DMS 273 (cell line): ENCODE results near the gene LARP1B.
A peak's percentile ranks its signal among the peaks of the same experiment; 100 is the strongest.
"Not testable (repeated sequence)": the region's sequence is repeated elsewhere in the genome, so short reads cannot be mapped to it uniquely, and the experiment has no call there.

ENCODE experiments used
- DNase-seq: peaks from one replicate; lab custom pipeline; 2025; ENCODE audit not compliant: unreplicated experiment; lab: John Stamatoyannopoulos, UW

Gene LARP1B

GRCh38 chr4:128134925-128135324 is 73.8 kb downstream of the LARP1B start:
- no peak for DNase-seq

- DNase-seq: no peak
Observed at GRCh38 chr4:128135391-128135790, 74.3 kb downstream of the LARP1B start.

- DNase-seq: no peak
Observed at GRCh38 chr4:128141866-128142265, 80.8 kb downstream of the LARP1B start.

GRCh38 chr4:128145727-128146126 is 84.6 kb downstream of the LARP1B start:
- DNase-seq: no peak

- DNase-seq: no peak
Observed at GRCh38 chr4:128153800-128154199, 92.7 kb downstream of the LARP1B start.

- no peak for DNase-seq
Observed at GRCh38 chr4:128155231-128155855, 94.2 kb downstream of the LARP1B start.

- no peak for DNase-seq
Observed at GRCh38 chr4:128155874-128156456, 94.9 kb downstream of the LARP1B start.

GRCh38 chr4:128156472-128156871 is 95.4 kb downstream of the LARP1B start:
- DNase-seq: not testable (repeated sequence)

GRCh38 chr4:128158894-128159293 is 97.8 kb downstream of the LARP1B start:
- no peak for DNase-seq

- DNase-seq: no peak
Observed at GRCh38 chr4:128159967-128160366, 98.9 kb downstream of the LARP1B start.

GRCh38 chr4:128161138-128161537 is 100.0 kb downstream of the LARP1B start:
- DNase-seq: no peak

GRCh38 chr4:128162434-128162833 is 101.3 kb downstream of the LARP1B start:
- DNase-seq: no peak

GRCh38 chr4:128163177-128164117 is 102.3 kb downstream of the LARP1B start:
- no peak for DNase-seq

GRCh38 chr4:128166982-128167381 is 105.9 kb downstream of the LARP1B start:
- DNase-seq: no peak

GRCh38 chr4:128168701-128169100 is 107.6 kb downstream of the LARP1B start:
- no peak for DNase-seq

- no peak for DNase-seq
Observed at GRCh38 chr4:128169245-128169644, 108.1 kb downstream of the LARP1B start.

GRCh38 chr4:128176643-128177042 is 115.5 kb downstream of the LARP1B start:
- no peak for DNase-seq

- DNase-seq: no peak
Observed at GRCh38 chr4:128177498-128177897, 116.4 kb downstream of the LARP1B start.

- DNase-seq: no peak
Observed at GRCh38 chr4:128186623-128187022, 125.5 kb downstream of the LARP1B start.

GRCh38 chr4:128191115-128191781 is 130.1 kb downstream of the LARP1B start:
- peak; percentile 83 for DNase-seq
